Adrenal gland (tissue), 12 donors: ENCODE results near the gene ANKFY1. TPM values are rescaled to one million over a fixed set of nuclear protein-coding genes. Genes with fewer than 3 reads are reported as not detected.
A peak's percentile ranks its signal among the peaks of the same experiment; 100 is the strongest.

ENCODE experiments used
- DNase-seq, 7 donors: peaks; one replicate each; pipeline ENCODE4 v3.0.0-alpha.2; 2019 to 2020
- H3K27ac ChIP-seq, 5 donors: fragments of 200-600 bp; sonication (generic) in 4 of 5; 1 replicate in 3 of 5; 2 replicates in 2 of 5; pipeline versions ENCODE4 v1.5.1 to v1.8.0; 2016 to 2020; ENCODE audit warnings: mild to moderate bottlenecking in 1 of 5
- H3K27me3 ChIP-seq: fragments of 200-600 bp; 2 replicates; pipeline ENCODE4 v1.8.0; 2021
- H3K36me3 ChIP-seq, 2 donors: fragments of 200-600 bp; replicated peaks in 1 of 2; 1 replicate in 1 of 2; 2 replicates in 1 of 2; pipeline versions ENCODE4 v1.5.1 to v1.8.0; 2018 to 2022
- H3K4me1 ChIP-seq, 2 donors: fragments of 200-600 bp; replicated peaks in 1 of 2; 1 replicate in 1 of 2; 2 replicates in 1 of 2; pipeline versions ENCODE4 v1.5.1 to v1.8.0; 2018 to 2021
- H3K4me3 ChIP-seq, 4 donors: fragments of 200-600 bp; sonication (generic) in 3 of 4; one replicate each; pipeline ENCODE4 v1.5.1; 2016 to 2018
- H3K9me3 ChIP-seq, 3 donors: fragments of 200-600 bp; sonication (generic) in 1 of 3; replicated peaks in 1 of 3; 1 replicate in 2 of 3; 2 replicates in 1 of 3; pipeline versions ENCODE4 v1.5.1 to v1.8.0; 2016 to 2021
- CTCF ChIP-seq, 6 experiments: fragments of 450-650 bp in 4 of 6; fragments of 200-600 bp in 2 of 6; sonication (generic) in 1 of 6; IDR thresholded peaks; 1 replicate in 5 of 6; 2 replicates in 1 of 6; pipeline versions ENCODE4 v1.5.1 to v1.8.0; 2016 to 2021; ENCODE audit warnings: antibody characterized with exemption in 6 of 6, mild to moderate bottlenecking in 2 of 6, moderate library complexity in 1 of 6
- POLR2A ChIP-seq, 2 donors: fragments of 450-650 bp; IDR thresholded peaks; one replicate each; pipeline ENCODE4 v1.6.1; 2017; ENCODE audit warnings: antibody characterized with exemption in 2 of 2, mild to moderate bottlenecking in 2 of 2, moderate library complexity in 1 of 2
- WGBS, 4 donors: extraction: QIAGEN DNeasy Blood & Tissue Kit in 2 of 4; methylation state at CpG; one replicate each; pipeline versions ENCODE4 v1.1.5 to v1.1.7; 2013 to 2017; 5-methylcytosine and 5-hydroxymethylcytosine counted together
- intact Hi-C, 2 donors: fragments of 100-400 bp; cut with DNase I; formaldehyde crosslinking; loops; one replicate each; pipeline versions ENCODE4 v1.14.1 to v1.15.0; 2022 to 2023
- polyA plus RNA-seq, 3 donors: library from polyadenylated mRNA; stranded (reverse); fragments of 200-250 nt in 2 of 3; fragments of 350-450 nt in 1 of 3; fragmentation: Illumina TruSeq in 1 of 3; extraction: RNeasy Lipid Tissue Mini Kit (QIAGEN cat#74804) in 1 of 3; gene quantifications; one replicate each; pipeline ENCODE4 v1.2.3, GENCODE V29; 2013 to 2014
- total RNA-seq, 9 donors: library from RNA; depleted of rRNA in 4 of 9; stranded (reverse); fragments of >200 nt in 4 of 9; fragments of 120-200 nt in 1 of 9; fragmentation: NEBNext Ultra II Directional in 1 of 9; extraction: Animal tissue kit (Norgen Biotek cat#: 25700) in 1 of 9; gene quantifications; one replicate each; pipeline versions ENCODE4 v1.1.0 to v1.2.4, GENCODE V29; 2013 to 2023
- donor health status: healthy with polysubstance abuse.
- donor health status: Bipolar disorder and iron deficiency.
- donor health status: DM: yes; HTN: yes; CAD: no.
- donor health status: DM: no; HTN: no; CAD: no.
- donor health status: DM: no; HTN: no; CAD: no.
- donor health status: DM: yes; HTN: yes; CAD: no.

Gene ANKFY1
- total and polyA plus RNA-seq, 12 donors: 14.8 to 91.0 (median 46.7) TPM

GRCh38 chr17:4166419-4166818 lies 97.4 kb downstream of the ANKFY1 start:
- Histone ChIP-seq H3K27me3 (no peaks in the 10 kb centered on the region), H3K36me3 (peaks cover 0 to 61% of the 10 kb centered on the region in 2 donors), H3K27ac (no peak overlapping the region), H3K9me3 (no peaks in the 10 kb centered on the region), H3K4me1 (peaks cover 17 to 24% of the 10 kb centered on the region in 2 donors), H3K4me3 (no peak overlapping the region)
- intact Hi-C loops: no loop called here
- no peak for DNase-seq
- TF ChIP-seq POLR2A (IDR thresholded peaks at IDR 0.05) (no peak), CTCF (IDR thresholded peaks at IDR 0.05) (no peak)
- WGBS, 4 donors: 79 to 92% (median 83%) methylated on average over 7 to 8 of the region's 8 CpGs

- intact Hi-C loops: no loop called here
These were observed 98.3 kb downstream of the ANKFY1 start for GRCh38 chr17:4165301-4166010.

GRCh38 chr17:4163951-4164350 lies 99.8 kb downstream of the ANKFY1 start:
- WGBS, 4 donors: 50 to 63% (median 54%) methylated on average over 6 of the region's 6 CpGs

More at GRCh38 chr17:4165301-4166010, 98.3 kb downstream of the ANKFY1 start:
- WGBS, 4 donors: 88 to 95% (median 92%) methylated on average over 5 to 10 of the region's 10 CpGs
- no peak overlapping the region for H3K27ac ChIP-seq
- H3K4me1 ChIP-seq: peaks cover 23 to 31% of the 10 kb centered on the region in 2 donors
- peaks cover 0 to 51% of the 10 kb centered on the region in 2 donors for H3K36me3 ChIP-seq
- DNase-seq: no peak
- H3K4me3 ChIP-seq: no peak overlapping the region
- no peaks in the 10 kb centered on the region for H3K27me3 ChIP-seq
- TF ChIP-seq POLR2A (IDR thresholded peaks at IDR 0.05) (no peak), CTCF (IDR thresholded peaks at IDR 0.05) (no peak)
- no peaks in the 10 kb centered on the region for H3K9me3 ChIP-seq

More at GRCh38 chr17:4163951-4164350, 99.8 kb downstream of the ANKFY1 start:
- Histone ChIP-seq H3K36me3 (peaks cover 0 to 36% of the 10 kb centered on the region in 2 donors), H3K27me3 (no peaks in the 10 kb centered on the region), H3K9me3 (no peaks in the 10 kb centered on the region), H3K4me3 (no peak overlapping the region), H3K4me1 (peaks cover 23 to 31% of the 10 kb centered on the region in 2 donors), H3K27ac (no peak overlapping the region)
- TF ChIP-seq CTCF (IDR thresholded peaks at IDR 0.05) (no peak), POLR2A (IDR thresholded peaks at IDR 0.05) (no peak)
- DNase-seq: peak in 6 of 7 donors; percentile 45 to 74 (median 70)
- intact Hi-C loops: no loop called here
